IMR-90 (cell line): ENCODE measurements around the gene IBA57. TPM values are rescaled to one million over a fixed set of nuclear protein-coding genes. Genes with fewer than 3 reads are reported as not detected.

Experiments
- ATAC-seq: fragments of 200-7000 bp; cut with Tn5 transposase; 2 replicates; pipeline ENCODE4 v1.9.1; 2020; ENCODE audit warnings: low read depth, mild to moderate bottlenecking, moderate library complexity
- BruUV-seq: library from RNA; stranded (reverse); fragments of 400-500 nt; replicated peaks from 2 replicates; lab custom pipeline; 2021; lab: Mats Ljungman, UMichigan
- CTCF ChIA-PET: fragments of 300-600 bp; formaldehyde crosslinking; extraction: SDS; loops from one replicate; lab custom pipeline; 2021; ENCODE audit warnings: antibody characterized with exemption; lab: Yijun Ruan, JAX
- POLR2A ChIA-PET: fragments of 300-600 bp; sonication (Branson Sonifier 250); formaldehyde crosslinking; loops from one replicate; lab custom pipeline; 2022; ENCODE audit warnings: antibody characterized with exemption; ENCODE audit not compliant: unreplicated experiment; lab: Charles Lee
- DNase-seq: peaks from one replicate; pipeline ENCODE4 v3.0.0; 2013
- H2AFZ ChIP-seq: replicated peaks from 2 replicates; pipeline ENCODE3; 2013; ENCODE audit warnings: low read length, mild to moderate bottlenecking; ENCODE audit not compliant: poor library complexity
- H2AK5ac ChIP-seq: 2 replicates; pipeline ENCODE4 v1.6.1; 2013; ENCODE audit warnings: low read depth, low read length, inconsistent platforms
- H2AK9ac ChIP-seq: replicated peaks from 2 replicates; pipeline ENCODE3; 2013; ENCODE audit warnings: mild to moderate bottlenecking, low read depth, low read length, moderate library complexity; ENCODE audit not compliant: poor library complexity
- H2BK120ac ChIP-seq: 2 replicates; pipeline ENCODE4 v1.6.1; 2013; ENCODE audit warnings: low read depth, low read length, inconsistent platforms
- H2BK15ac ChIP-seq: 3 replicates; pipeline ENCODE4 v1.6.1; 2013; ENCODE audit warnings: low read depth, low read length, inconsistent platforms
- H2BK20ac ChIP-seq: 2 replicates; pipeline ENCODE4 v1.6.1; 2013; ENCODE audit warnings: low read depth, mild to moderate bottlenecking, inconsistent platforms, low read length, moderate library complexity
- H2BK5ac ChIP-seq: 2 replicates; pipeline ENCODE4 v1.6.1; 2013; ENCODE audit warnings: mild to moderate bottlenecking, low read depth, low read length, inconsistent platforms; ENCODE audit not compliant: poor library complexity, severe bottlenecking
- H3K14ac ChIP-seq: replicated peaks from 2 replicates; pipeline ENCODE4 v1.6.1; 2013; ENCODE audit warnings: low read depth, low read length, inconsistent platforms
- H3K18ac ChIP-seq: 2 replicates; pipeline ENCODE4 v1.6.1; 2013; ENCODE audit warnings: low read depth, low read length, control low read depth
- H3K23ac ChIP-seq: 2 replicates; pipeline ENCODE4 v1.6.1; 2013; ENCODE audit warnings: low read depth, low read length, inconsistent platforms
- H3K27ac ChIP-seq: 2 replicates; pipeline ENCODE4 v1.5.1; 2013; ENCODE audit warnings: mild to moderate bottlenecking, control low read depth, low read length; ENCODE audit not compliant: insufficient read depth
- H3K27me3 ChIP-seq: 2 replicates; pipeline ENCODE4 v1.6.1; 2013; ENCODE audit warnings: low read length; ENCODE audit not compliant: control insufficient read depth, insufficient read depth
- H3K36me3 ChIP-seq: 2 replicates; pipeline ENCODE4 v1.6.1; 2013; ENCODE audit warnings: low read length, mixed read lengths; ENCODE audit not compliant: control insufficient read depth, insufficient read depth
- H3K4ac ChIP-seq: 2 replicates; pipeline ENCODE4 v1.6.1; 2013; ENCODE audit warnings: low read depth, low read length, inconsistent platforms
- H3K4me1 ChIP-seq: 2 replicates; pipeline ENCODE4 v1.6.1; 2013; ENCODE audit warnings: low read length, mixed read lengths; ENCODE audit not compliant: control insufficient read depth, insufficient read depth
- H3K4me2 ChIP-seq: 2 replicates; pipeline ENCODE4 v1.6.1; 2013; ENCODE audit warnings: low read depth, mild to moderate bottlenecking, control low read depth, low read length, moderate library complexity
- H3K4me3 ChIP-seq: 2 replicates; pipeline ENCODE4 v1.5.1; 2013; ENCODE audit warnings: low read depth, mild to moderate bottlenecking, control low read depth, low read length, moderate library complexity; ENCODE audit not compliant: insufficient read depth
- H3K56ac ChIP-seq: 2 replicates; pipeline ENCODE4 v1.6.1; 2013; ENCODE audit warnings: low read length, inconsistent platforms; ENCODE audit not compliant: insufficient read depth; ENCODE audit errors: extremely low read depth
- H3K79me1 ChIP-seq, 2 experiments: 2 replicates each; pipeline ENCODE4 v1.6.1; 2013; ENCODE audit warnings: low read length in 2 of 2, inconsistent platforms in 1 of 2, low read depth in 1 of 2
- H3K9ac ChIP-seq: 2 replicates; pipeline ENCODE4 v1.6.1; 2013; ENCODE audit warnings: low read depth, low read length, control low read depth
- H3K9me1 ChIP-seq: 2 replicates; pipeline ENCODE4 v1.6.1; 2013; ENCODE audit warnings: low read length, inconsistent platforms; ENCODE audit not compliant: insufficient read depth
- H3K9me3 ChIP-seq: 2 replicates; pipeline ENCODE4 v1.6.1; 2013; ENCODE audit warnings: low read length; ENCODE audit not compliant: control insufficient read depth, insufficient read depth
- H4K20me1 ChIP-seq: 2 replicates; pipeline ENCODE4 v1.6.1; 2013; ENCODE audit warnings: low read length, inconsistent platforms; ENCODE audit not compliant: insufficient read depth
- H4K5ac ChIP-seq: 2 replicates; pipeline ENCODE4 v1.6.1; 2013; ENCODE audit warnings: mild to moderate bottlenecking, low read depth, low read length, control low read depth
- H4K8ac ChIP-seq, 2 experiments: 2 replicates each; pipeline ENCODE4 v1.6.1; 2013; ENCODE audit warnings: low read depth in 2 of 2, low read length in 2 of 2, control low read depth in 1 of 2, inconsistent platforms in 1 of 2
- H4K91ac ChIP-seq: 2 replicates; pipeline ENCODE4 v1.6.1; 2013; ENCODE audit warnings: low read depth, low read length, inconsistent platforms; ENCODE audit not compliant: insufficient read depth
- BHLHE40 ChIP-seq: fragments of 150-350 bp; IDR thresholded peaks from 2 replicates; pipeline ENCODE4 v1.6.1; 2016; ENCODE audit warnings: mild to moderate bottlenecking, low read depth, low read length
- FOS ChIP-seq: fragments of 150-350 bp; IDR thresholded peaks from 2 replicates; pipeline ENCODE4 v1.6.1; 2016; ENCODE audit warnings: low read depth, low read length
- MAZ ChIP-seq: IDR thresholded peaks from 2 replicates; pipeline ENCODE4 v1.6.1; 2012; ENCODE audit warnings: low read depth, mild to moderate bottlenecking, low read length, improper control_type of control experiment, moderate library complexity, borderline replicate concordance
- MXI1 ChIP-seq: IDR thresholded peaks from 2 replicates; pipeline ENCODE4 v1.6.1; 2012; ENCODE audit warnings: low read depth, mild to moderate bottlenecking, low read length, moderate library complexity, borderline replicate concordance
- POLR2A ChIP-seq: IDR thresholded peaks from 2 replicates; pipeline ENCODE4 v1.6.1; 2012; ENCODE audit warnings: mild to moderate bottlenecking, low read depth, low read length
- RCOR1 ChIP-seq: IDR thresholded peaks from 2 replicates; pipeline ENCODE4 v1.6.1; 2012; ENCODE audit warnings: mild to moderate bottlenecking, low read length, improper control_type of control experiment; ENCODE audit not compliant: insufficient replicate concordance
- SMC3 ChIP-seq: fragments of 150-350 bp; IDR thresholded peaks from 2 replicates; pipeline ENCODE4 v1.6.1; 2016; ENCODE audit warnings: low read depth, mild to moderate bottlenecking, antibody characterized with exemption, low read length, moderate library complexity
- WGBS, 2 experiments: methylation state at CpG; one replicate each; pipeline versions ENCODE4 v1.1.5 to v1.1.7; 2013; ENCODE audit warnings: missing lambda C conversion rate in 2 of 2; ENCODE audit not compliant: insufficient read length in 1 of 2; ENCODE audit errors: extremely low coverage in 2 of 2; 5-methylcytosine and 5-hydroxymethylcytosine counted together
- dilution Hi-C: fragments of 300-500 bp; cut with HindIII; formaldehyde crosslinking; loops from one replicate; pipeline ENCODE4 v1.14.3; 2018; ENCODE audit warnings: low sequenced_read_pairs; ENCODE audit not compliant: unreplicated experiment
- in situ Hi-C: fragments of 300-500 bp; cut with MboI; formaldehyde crosslinking; loops from 3 replicates; pipeline ENCODE4 v1.14.3; 2019; ENCODE audit warnings: low sequenced_read_pairs, inconsistent platforms, mixed read lengths
- intact Hi-C: fragments of 100-400 bp; cut with micrococcal nuclease; formaldehyde crosslinking; loops from 2 replicates; pipeline ENCODE4 v1.10.0; 2022
- polyA plus RNA-seq, 3 experiments: library from polyadenylated mRNA; depleted of rRNA; stranded (reverse); fragments of >200 nt; gene quantifications; 2 replicates each; pipeline ENCODE4 v1.2.3, GENCODE V29; 2012; ENCODE audit warnings: low replicate concordance in 1 of 3
- total RNA-seq: library from RNA; depleted of rRNA; stranded (reverse); fragments of >200 nt; gene quantifications from 2 replicates; pipeline ENCODE4 v1.2.3, GENCODE V29; 2012
- TF ChIP-seq, protein P1 (sequence below): fragments of 150-350 bp; IDR thresholded peaks from 2 replicates; pipeline ENCODE4 v1.6.1; 2017; ENCODE audit warnings: mild to moderate bottlenecking, antibody characterized with exemption, low read length, low read depth
- TF ChIP-seq, protein P2 (sequence below): fragments of 150-350 bp; IDR thresholded peaks from 2 replicates; pipeline ENCODE4 v1.6.1; 2016; ENCODE audit warnings: low read depth, mild to moderate bottlenecking, low read length, moderate library complexity, borderline replicate concordance
- TF ChIP-seq, protein P3 (sequence below): conservative IDR thresholded peaks from 2 replicates; pipeline ENCODE4 v1.5.1; 2012; ENCODE audit warnings: mild to moderate bottlenecking, low read depth, low read length, improper control_type of control experiment

Gene IBA57
- total and polyA plus RNA-seq, 2 of the 4 experiments (the other 2 are of a cell fraction), result 2.0 to 2.6 TPM

DNA sequence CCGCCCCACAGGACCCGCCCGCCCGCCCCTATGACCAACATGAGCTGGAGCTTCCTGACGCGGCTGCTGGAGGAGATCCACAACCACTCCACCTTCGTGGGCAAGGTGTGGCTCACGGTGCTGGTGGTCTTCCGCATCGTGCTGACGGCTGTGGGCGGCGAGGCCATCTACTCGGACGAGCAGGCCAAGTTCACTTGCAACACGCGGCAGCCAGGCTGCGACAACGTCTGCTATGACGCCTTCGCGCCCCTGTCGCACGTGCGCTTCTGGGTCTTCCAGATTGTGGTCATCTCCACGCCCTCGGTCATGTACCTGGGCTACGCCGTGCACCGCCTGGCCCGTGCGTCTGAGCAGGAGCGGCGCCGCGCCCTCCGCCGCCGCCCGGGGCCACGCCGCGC, 7.9 kb upstream of the IBA57 start:
- peak overlapping the region; percentile 8 for H2AFZ ChIP-seq
- no peak overlapping the region for H3K4ac ChIP-seq
- no peak overlapping the region for H3K56ac ChIP-seq
- ChIA-PET CTCF (no interaction called here), POLR2A (no interaction called here)
- no peak overlapping the region for H2AK5ac ChIP-seq
- no peak overlapping the region for H2BK20ac ChIP-seq
- dilution Hi-C loops (no loop called here), intact Hi-C loops (no loop called here), in situ Hi-C loops (no loop called here)
- no TSS peak for BruUV-seq
- H2BK120ac ChIP-seq, result no peak overlapping the region
- H4K5ac ChIP-seq, result no peak overlapping the region
- H3K9me3 ChIP-seq, result no peaks in the 10 kb centered on the region
- no peak overlapping the region for H3K27ac ChIP-seq
- DNase-seq, result no peak
- H2AK9ac ChIP-seq, result no peak overlapping the region
- no peak overlapping the region for H2BK15ac ChIP-seq
- no peak for ATAC-seq
- H4K20me1 ChIP-seq, result no peaks in the 10 kb centered on the region; the same call in 1 of the 2 replicates
- H3K27me3 ChIP-seq, result no peaks in the 10 kb centered on the region
- H4K8ac ChIP-seq, result no peak overlapping the region
- no peak for TF ChIP-seq BHLHE40
- TF ChIP-seq POLR2A, result no peak
- TF ChIP-seq, protein P1, sequence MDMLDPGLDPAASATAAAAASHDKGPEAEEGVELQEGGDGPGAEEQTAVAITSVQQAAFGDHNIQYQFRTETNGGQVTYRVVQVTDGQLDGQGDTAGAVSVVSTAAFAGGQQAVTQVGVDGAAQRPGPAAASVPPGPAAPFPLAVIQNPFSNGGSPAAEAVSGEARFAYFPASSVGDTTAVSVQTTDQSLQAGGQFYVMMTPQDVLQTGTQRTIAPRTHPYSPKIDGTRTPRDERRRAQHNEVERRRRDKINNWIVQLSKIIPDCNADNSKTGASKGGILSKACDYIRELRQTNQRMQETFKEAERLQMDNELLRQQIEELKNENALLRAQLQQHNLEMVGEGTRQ, result no peak
- TF ChIP-seq, protein P2, sequence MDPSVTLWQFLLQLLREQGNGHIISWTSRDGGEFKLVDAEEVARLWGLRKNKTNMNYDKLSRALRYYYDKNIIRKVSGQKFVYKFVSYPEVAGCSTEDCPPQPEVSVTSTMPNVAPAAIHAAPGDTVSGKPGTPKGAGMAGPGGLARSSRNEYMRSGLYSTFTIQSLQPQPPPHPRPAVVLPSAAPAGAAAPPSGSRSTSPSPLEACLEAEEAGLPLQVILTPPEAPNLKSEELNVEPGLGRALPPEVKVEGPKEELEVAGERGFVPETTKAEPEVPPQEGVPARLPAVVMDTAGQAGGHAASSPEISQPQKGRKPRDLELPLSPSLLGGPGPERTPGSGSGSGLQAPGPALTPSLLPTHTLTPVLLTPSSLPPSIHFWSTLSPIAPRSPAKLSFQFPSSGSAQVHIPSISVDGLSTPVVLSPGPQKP, result no peak
- no peak for TF ChIP-seq FOS
- TF ChIP-seq, protein P3, sequence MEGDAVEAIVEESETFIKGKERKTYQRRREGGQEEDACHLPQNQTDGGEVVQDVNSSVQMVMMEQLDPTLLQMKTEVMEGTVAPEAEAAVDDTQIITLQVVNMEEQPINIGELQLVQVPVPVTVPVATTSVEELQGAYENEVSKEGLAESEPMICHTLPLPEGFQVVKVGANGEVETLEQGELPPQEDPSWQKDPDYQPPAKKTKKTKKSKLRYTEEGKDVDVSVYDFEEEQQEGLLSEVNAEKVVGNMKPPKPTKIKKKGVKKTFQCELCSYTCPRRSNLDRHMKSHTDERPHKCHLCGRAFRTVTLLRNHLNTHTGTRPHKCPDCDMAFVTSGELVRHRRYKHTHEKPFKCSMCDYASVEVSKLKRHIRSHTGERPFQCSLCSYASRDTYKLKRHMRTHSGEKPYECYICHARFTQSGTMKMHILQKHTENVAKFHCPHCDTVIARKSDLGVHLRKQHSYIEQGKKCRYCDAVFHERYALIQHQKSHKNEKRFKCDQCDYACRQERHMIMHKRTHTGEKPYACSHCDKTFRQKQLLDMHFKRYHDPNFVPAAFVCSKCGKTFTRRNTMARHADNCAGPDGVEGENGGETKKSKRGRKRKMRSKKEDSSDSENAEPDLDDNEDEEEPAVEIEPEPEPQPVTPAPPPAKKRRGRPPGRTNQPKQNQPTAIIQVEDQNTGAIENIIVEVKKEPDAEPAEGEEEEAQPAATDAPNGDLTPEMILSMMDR, result no peak
- no peak for TF ChIP-seq RCOR1
- no peak for TF ChIP-seq MXI1
- TF ChIP-seq SMC3, result no peak
- no peak for TF ChIP-seq MAZ
- H3K18ac ChIP-seq, result no peak overlapping the region
- peaks cover 14% of the 10 kb centered on the region; the same call in 1 of the 2 replicates for H3K9me1 ChIP-seq
- no peak overlapping the region for H3K4me3 ChIP-seq
- no peak overlapping the region for H2BK5ac ChIP-seq
- H3K79me1 ChIP-seq, result peaks cover 5 to 10% of the 10 kb centered on the region in 2 experiments; a peak in 2 of 4 replicates
- H3K23ac ChIP-seq, result no peak overlapping the region
- no peaks in the 10 kb centered on the region for H3K36me3 ChIP-seq
- WGBS, 2 experiments, result 75% methylated on average over 17 of the region's 43 CpGs; no CpG with 5 or more reads in 1 of the 2 experiments
- no peak overlapping the region for H3K14ac ChIP-seq
- no peak overlapping the region for H3K9ac ChIP-seq
- H3K4me1 ChIP-seq, result peaks cover 5% of the 10 kb centered on the region
- H3K4me2 ChIP-seq, result no peak overlapping the region
- no peak overlapping the region for H4K91ac ChIP-seq
